ENCODE results near the gene PON2.

The PON2 gene

DNA sequence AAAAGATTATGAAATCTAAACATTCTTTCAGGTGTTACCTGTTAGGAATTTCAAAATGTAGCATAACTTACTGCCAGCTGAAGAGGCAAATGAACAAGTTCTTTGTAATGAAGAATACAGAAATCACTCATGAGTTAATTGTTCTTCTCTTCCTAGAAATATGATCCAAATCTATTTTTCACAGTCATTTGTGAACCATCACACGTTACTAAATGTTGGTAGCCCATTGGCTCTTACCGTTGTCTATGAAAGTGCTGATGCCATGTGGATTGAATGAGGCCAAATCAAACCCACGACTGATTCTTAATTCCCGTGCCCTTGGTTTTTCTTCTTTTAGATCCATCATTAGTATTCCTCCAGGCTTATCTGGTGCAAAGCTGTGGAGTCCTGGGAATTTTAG, 22.8 kb downstream of the PON2 start:
- no peaks in the 10 kb centered on the region for H3K36me3 ChIP-seq (ENCODE audit: control insufficient read depth, insufficient read depth, low read length)
- no peak overlapping the region for H3K9ac ChIP-seq (ENCODE audit: low read length)
- H3K27ac ChIP-seq (ENCODE audit: low read depth, low read length) = no peak overlapping the region
- H3K4me1 ChIP-seq (ENCODE audit: control insufficient read depth, insufficient read depth, low read length) = peaks cover 4% of the 10 kb centered on the region
- no peak overlapping the region for H3K4me3 ChIP-seq (ENCODE audit: low read length)
- no peaks in the 10 kb centered on the region for H3K27me3 ChIP-seq (ENCODE audit: control insufficient read depth, insufficient read depth, low read length)

DNA sequence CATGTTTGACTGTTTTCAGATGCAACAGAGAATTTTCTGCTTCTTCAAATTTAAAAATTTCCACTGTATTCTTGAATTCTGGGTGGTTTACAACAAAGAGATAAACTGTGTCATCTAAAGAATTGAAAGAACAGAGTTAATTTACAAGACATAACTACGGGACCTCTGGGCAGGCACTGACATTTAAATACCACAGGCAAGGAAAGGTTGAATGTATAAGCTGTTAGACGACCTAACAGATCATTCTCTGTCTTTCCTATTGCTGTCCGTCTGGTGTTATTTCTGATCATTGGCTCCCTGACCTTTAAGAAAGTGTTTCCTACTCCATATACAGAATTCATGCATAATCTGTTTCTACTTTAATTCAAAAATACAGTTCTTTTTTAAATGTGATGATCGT, 23.2 kb downstream of the PON2 start:
- H3K27ac ChIP-seq (ENCODE audit: low read depth, low read length) = no peak overlapping the region
- no peak overlapping the region for H3K4me3 ChIP-seq (ENCODE audit: low read length)
- H3K36me3 ChIP-seq (ENCODE audit: control insufficient read depth, insufficient read depth, low read length) = peaks cover under 1% of the 10 kb centered on the region
- peaks cover 4% of the 10 kb centered on the region for H3K4me1 ChIP-seq (ENCODE audit: control insufficient read depth, insufficient read depth, low read length)
- no peaks in the 10 kb centered on the region for H3K27me3 ChIP-seq (ENCODE audit: control insufficient read depth, insufficient read depth, low read length)
- no peak overlapping the region for H3K9ac ChIP-seq (ENCODE audit: low read length)

DNA sequence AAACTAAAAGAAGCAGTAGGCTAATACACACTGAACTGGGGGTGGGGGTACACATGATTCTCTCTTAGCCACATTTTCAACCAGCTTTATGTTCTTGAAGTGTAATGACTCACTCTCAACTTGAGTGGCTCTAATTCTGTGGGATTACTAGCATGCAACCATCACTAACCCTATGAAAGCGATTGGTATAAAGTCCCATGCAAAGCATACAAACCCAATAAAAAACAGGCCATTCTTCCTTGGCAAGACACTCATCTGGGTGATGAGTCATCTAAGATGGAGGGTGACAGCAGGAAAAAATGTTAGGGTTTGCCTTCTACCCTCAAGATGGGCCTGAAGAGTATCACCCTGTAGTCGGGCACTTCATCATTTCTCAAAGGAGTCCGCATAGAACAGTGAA, 23.8 kb downstream of the PON2 start:
- peaks cover 3% of the 10 kb centered on the region for H3K36me3 ChIP-seq (ENCODE audit: control insufficient read depth, insufficient read depth, low read length)
- H3K4me3 ChIP-seq (ENCODE audit: low read length) = no peak overlapping the region
- H3K27me3 ChIP-seq (ENCODE audit: control insufficient read depth, insufficient read depth, low read length) = no peaks in the 10 kb centered on the region

DNA sequence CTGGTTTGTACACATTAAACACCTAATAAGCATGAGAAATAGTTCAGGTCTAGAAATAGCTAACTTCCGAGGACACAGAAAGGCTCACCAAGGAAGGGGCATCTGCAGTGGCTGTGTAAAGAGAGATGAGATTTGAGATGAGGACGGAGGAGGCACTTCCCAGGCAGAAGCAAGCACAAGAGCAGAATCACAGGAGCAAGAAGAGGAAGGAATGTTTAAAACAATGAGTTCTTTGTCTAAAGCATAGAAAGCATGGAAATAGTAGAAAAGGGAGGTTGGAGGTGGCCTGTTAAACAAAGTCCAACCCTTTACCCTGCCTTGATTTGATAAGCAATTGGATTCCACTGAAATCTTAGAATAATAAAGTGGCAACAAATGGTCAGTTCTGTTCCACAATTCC, 27.1 kb downstream of the PON2 start:
- Histone ChIP-seq H3K27me3 (ENCODE audit: control insufficient read depth, insufficient read depth, low read length) (no peaks in the 10 kb centered on the region), H3K4me3 (ENCODE audit: low read length) (no peak overlapping the region), H3K9ac (ENCODE audit: low read length) (no peak overlapping the region), H3K4me1 (ENCODE audit: control insufficient read depth, insufficient read depth, low read length) (no peaks in the 10 kb centered on the region), H3K36me3 (ENCODE audit: control insufficient read depth, insufficient read depth, low read length) (peaks cover 5% of the 10 kb centered on the region), H3K27ac (ENCODE audit: low read depth, low read length) (no peak overlapping the region)

More for the DNA sequence above, 23.8 kb downstream of the PON2 start:
- no peak overlapping the region for H3K27ac ChIP-seq (ENCODE audit: low read depth, low read length)
- H3K4me1 ChIP-seq (ENCODE audit: control insufficient read depth, insufficient read depth, low read length) = no peaks in the 10 kb centered on the region
- no peak overlapping the region for H3K9ac ChIP-seq (ENCODE audit: low read length)

DNA sequence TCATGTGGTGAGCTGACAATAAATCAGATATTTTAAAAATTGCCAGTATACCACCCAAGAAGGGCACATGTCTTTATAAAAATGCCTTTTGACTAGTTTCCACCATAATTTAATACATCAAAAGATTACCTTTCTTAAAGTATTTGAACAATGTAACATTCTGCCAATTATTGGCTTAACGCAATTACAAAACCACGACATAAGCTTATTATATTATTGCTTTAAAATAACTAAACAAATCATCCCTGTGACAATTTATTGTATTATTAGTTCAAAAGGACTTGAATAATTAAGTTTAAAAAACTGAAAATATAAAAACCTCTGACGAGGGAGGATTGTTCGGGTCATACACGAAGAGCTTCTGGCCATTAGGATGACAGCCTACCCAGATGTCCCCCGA, 29.0 kb downstream of the PON2 start:
- H3K27me3 ChIP-seq (ENCODE audit: control insufficient read depth, insufficient read depth, low read length) = no peaks in the 10 kb centered on the region
- no peak overlapping the region for H3K27ac ChIP-seq (ENCODE audit: low read depth, low read length)
- H3K4me1 ChIP-seq (ENCODE audit: control insufficient read depth, insufficient read depth, low read length) = no peaks in the 10 kb centered on the region
- H3K36me3 ChIP-seq (ENCODE audit: control insufficient read depth, insufficient read depth, low read length) = peaks cover 5% of the 10 kb centered on the region
- no peak overlapping the region for H3K4me3 ChIP-seq (ENCODE audit: low read length)
- H3K9ac ChIP-seq (ENCODE audit: low read length) = no peak overlapping the region

DNA sequence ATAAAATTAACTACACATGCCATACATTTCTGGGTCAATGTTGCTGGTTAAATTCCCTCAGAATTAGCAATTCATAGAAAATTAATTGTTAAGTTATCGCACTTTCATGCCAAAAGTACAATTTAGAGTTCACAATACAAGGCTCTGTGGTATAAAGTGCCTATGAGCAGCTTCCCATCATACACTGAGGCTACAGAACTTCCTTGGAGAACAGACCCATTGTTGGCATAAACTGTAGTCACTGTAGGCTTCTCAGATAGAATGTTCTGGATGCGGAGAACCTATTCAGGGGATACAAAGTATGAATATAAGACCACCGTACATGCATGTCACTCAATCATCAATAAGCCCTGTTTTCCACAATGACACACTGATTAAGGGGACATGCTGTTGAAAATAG, 29.6 kb downstream of the PON2 start:
- no peaks in the 10 kb centered on the region for H3K4me1 ChIP-seq (ENCODE audit: control insufficient read depth, insufficient read depth, low read length)
- H3K4me3 ChIP-seq (ENCODE audit: low read length) = no peak overlapping the region

DNA sequence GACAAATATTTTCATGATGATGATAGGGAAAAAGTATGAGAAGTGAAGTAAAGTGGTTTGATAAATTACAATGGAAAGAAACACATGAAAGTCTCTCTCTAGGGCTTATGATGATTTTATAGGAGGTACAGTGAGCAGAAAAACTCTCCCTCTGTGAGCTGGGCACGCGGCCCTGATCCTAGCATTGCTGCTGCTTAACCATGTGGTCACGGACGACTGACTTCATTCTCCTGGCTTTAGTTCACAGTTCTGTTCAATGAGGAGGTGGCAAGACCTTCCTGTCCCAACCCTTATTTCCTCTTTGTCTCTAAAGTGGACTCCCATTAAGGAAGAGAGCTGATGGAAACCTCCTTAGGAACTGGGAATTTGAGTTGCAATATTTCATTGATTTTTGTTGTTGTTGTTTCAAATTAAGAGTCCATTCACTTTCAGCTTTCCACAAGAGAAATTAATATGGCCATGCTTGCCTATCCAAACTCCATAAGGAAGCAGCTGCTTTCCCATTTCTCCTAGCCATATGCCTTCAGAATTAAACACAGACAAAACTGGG, 30.4 kb downstream of the PON2 start:
- H3K9ac ChIP-seq (ENCODE audit: low read length) = no peak overlapping the region
- peaks cover 5% of the 10 kb centered on the region for H3K36me3 ChIP-seq (ENCODE audit: control insufficient read depth, insufficient read depth, low read length)
- H3K4me3 ChIP-seq (ENCODE audit: low read length) = no peak overlapping the region
- no peaks in the 10 kb centered on the region for H3K4me1 ChIP-seq (ENCODE audit: control insufficient read depth, insufficient read depth, low read length)
- H3K27ac ChIP-seq (ENCODE audit: low read depth, low read length) = no peak overlapping the region
- H3K27me3 ChIP-seq (ENCODE audit: control insufficient read depth, insufficient read depth, low read length) = no peaks in the 10 kb centered on the region

More for the DNA sequence above, 29.6 kb downstream of the PON2 start:
- peaks cover 5% of the 10 kb centered on the region for H3K36me3 ChIP-seq (ENCODE audit: control insufficient read depth, insufficient read depth, low read length)
- no peak overlapping the region for H3K9ac ChIP-seq (ENCODE audit: low read length)
- no peaks in the 10 kb centered on the region for H3K27me3 ChIP-seq (ENCODE audit: control insufficient read depth, insufficient read depth, low read length)
- H3K27ac ChIP-seq (ENCODE audit: low read depth, low read length) = no peak overlapping the region

DNA sequence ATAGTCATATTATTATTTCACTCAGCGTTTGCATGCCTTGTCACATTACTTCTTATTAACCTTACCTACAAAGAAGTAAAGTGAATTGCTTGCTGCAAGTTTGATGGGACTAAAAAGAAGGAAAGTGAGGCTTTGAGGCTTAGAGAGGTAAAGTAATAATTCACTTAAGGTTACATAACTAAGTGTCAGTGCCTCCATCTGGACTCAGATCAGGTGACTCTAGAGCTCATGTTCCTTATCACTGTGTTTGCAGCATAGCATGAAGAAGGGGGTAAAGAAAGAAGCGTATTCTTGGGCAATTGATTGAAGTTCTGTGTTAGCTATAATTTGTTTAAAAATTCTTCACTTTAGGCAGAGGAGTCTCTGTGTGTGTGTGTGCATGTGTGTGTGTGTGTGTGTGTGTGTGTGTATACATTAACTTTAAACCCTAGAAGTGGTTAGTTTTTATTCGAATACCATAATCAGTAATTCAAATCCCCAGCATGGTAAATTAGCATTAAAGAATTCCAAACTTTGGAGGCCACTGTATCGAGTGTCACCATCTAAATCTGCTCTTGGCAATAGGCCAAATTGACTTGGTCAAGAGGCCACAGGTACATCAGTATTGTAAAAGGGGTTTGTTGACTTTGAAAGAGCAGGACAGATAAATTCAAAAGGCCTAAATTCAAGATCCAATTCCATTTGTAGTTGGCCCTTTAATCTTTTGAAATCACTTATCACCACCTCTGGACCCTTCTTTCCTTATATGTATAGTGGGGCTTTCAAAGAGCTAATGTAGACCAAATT, 36.5 kb downstream of the PON2 start:
- Histone ChIP-seq H3K9ac (ENCODE audit: low read length) (no peak overlapping the region), H3K4me1 (ENCODE audit: control insufficient read depth, insufficient read depth, low read length) (peaks cover 2% of the 10 kb centered on the region), H3K4me3 (ENCODE audit: low read length) (no peak overlapping the region), H3K27ac (ENCODE audit: low read depth, low read length) (no peak overlapping the region), H3K36me3 (ENCODE audit: control insufficient read depth, insufficient read depth, low read length) (peaks cover 2% of the 10 kb centered on the region), H3K27me3 (ENCODE audit: control insufficient read depth, insufficient read depth, low read length) (no peaks in the 10 kb centered on the region)

DNA sequence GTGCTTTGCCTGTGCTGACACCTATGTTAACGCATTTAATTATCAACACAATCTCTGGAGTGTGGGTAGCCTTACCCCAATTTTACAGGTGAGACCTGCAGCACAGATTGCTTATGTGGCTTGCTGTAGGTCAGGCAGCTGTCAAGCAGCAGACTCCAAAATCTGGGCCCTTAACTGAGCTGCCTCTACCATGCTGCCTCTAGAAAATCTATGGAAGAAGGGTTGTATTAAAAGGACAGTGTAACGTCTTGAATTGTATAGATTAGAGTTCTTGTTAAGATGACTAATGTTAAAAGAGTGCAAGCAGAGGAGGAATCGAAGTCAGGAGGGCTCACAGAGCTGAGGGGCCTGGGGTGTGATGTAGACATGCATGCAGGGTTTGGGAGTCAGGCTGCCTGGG, 37.4 kb downstream of the PON2 start:
- Histone ChIP-seq H3K9ac (ENCODE audit: low read length) (no peak overlapping the region), H3K27ac (ENCODE audit: low read depth, low read length) (no peak overlapping the region), H3K36me3 (ENCODE audit: control insufficient read depth, insufficient read depth, low read length) (no peaks in the 10 kb centered on the region), H3K4me1 (ENCODE audit: control insufficient read depth, insufficient read depth, low read length) (peaks cover 2% of the 10 kb centered on the region), H3K27me3 (ENCODE audit: control insufficient read depth, insufficient read depth, low read length) (no peaks in the 10 kb centered on the region), H3K4me3 (ENCODE audit: low read length) (peak overlapping the region; percentile 46)

DNA sequence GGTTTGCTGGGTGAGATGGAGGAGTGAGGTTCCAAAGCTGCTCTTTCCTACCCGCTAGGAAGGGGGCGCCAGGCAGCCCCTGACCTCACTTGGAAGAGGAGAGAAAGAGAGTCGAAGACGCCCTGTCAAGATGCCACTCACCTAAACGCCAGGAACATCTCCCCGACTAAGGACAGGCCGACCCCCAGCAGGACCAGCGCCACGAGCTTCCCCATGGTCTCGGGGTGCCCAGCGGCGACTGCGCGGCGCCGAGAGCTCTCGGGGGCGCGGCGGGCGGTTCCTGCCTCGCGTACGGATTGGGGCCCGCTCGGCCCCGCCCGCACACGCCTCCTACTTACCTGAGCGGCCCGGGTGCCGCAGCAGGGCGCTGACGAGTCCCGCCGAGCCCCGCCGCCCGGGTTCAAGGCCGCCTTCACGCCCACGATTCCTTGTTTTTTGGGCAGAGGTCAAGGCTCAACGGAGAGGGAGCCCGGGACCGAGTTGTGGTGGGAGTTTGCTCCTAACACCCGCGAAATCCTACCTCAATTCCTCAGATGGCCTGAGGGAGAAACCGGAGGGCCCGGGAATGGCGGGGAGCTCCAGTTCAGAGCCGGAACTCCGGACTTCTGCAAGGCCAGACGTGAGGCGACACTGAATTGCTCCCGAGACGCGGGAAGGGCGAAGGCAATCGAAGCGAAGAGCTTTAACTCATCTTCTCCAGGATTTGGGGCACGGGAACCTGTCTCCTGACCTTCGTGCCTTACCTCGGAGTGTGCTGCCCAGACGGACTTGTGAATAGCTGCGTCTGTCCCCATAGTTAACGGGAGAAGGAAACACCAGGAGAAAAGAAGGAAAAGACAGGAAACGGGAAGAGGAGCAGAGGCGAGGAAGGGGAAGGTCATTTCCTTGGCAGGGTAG, 38.4 kb downstream of the PON2 start, which contains the start of gene PON3:
Gene PON3 (minus strand): TSS at position 240 of the 897 bp plus-strand sequence. CDS start 25 bp downstream, at position 215.
- Histone ChIP-seq H3K27me3 (ENCODE audit: control insufficient read depth, insufficient read depth, low read length) (no peaks in the 10 kb centered on the region), H3K4me1 (ENCODE audit: control insufficient read depth, insufficient read depth, low read length) (peaks cover 2% of the 10 kb centered on the region), H3K36me3 (ENCODE audit: control insufficient read depth, insufficient read depth, low read length) (no peaks in the 10 kb centered on the region), H3K4me3 (ENCODE audit: low read length) (peak within 1 kb of the TSS; percentile 46), H3K9ac (ENCODE audit: low read length) (peak within 1 kb of the TSS; percentile 58), H3K27ac (ENCODE audit: low read depth, low read length) (no peak within 1 kb of the TSS)

DNA sequence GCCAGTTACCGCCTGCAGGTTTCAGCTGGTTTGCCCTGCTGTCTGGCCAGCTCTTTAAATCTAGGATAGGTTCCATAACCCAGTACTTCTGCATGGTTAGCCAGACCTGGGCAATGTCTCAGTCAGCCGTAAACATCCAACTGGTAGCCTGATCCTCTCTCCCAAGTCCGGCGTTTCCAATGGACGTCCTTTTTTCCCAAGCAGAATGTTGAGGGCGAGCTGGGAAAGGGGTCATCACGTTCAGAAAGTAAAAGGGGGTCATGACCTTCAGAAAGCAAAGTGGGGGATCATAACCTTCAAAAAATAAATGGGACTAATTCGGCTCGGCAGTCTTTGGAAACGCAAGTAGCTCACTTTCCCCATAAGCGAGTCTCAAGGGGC, 39.1 kb downstream of the PON2 start:
- H3K27me3 ChIP-seq (ENCODE audit: control insufficient read depth, insufficient read depth, low read length) = no peaks in the 10 kb centered on the region
- no peak overlapping the region for H3K27ac ChIP-seq (ENCODE audit: low read depth, low read length)
- H3K4me1 ChIP-seq (ENCODE audit: control insufficient read depth, insufficient read depth, low read length) = peaks cover 2% of the 10 kb centered on the region
- H3K9ac ChIP-seq (ENCODE audit: low read length) = no peak overlapping the region
- peak overlapping the region; percentile 46 for H3K4me3 ChIP-seq (ENCODE audit: low read length)
- no peaks in the 10 kb centered on the region for H3K36me3 ChIP-seq (ENCODE audit: control insufficient read depth, insufficient read depth, low read length)

DNA sequence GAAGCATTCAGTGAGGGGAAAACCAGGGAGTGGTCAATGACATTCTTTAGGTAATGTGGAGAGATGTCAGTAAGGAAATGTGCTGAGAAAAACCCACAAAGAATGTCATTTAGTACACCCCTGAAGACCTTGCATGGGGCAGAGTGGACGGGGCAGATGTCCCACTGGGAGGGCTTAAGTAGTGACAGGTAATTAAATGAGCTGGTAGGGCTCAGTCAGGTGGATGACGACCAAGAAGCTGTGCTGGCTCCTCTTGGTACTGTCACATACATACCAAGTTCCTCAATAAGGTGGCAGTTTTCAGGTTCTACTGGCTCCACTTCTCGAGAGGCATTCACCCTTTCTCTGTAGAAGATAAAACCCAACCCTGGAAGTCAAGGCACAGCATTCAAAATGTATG, 40.5 kb downstream of the PON2 start:
- Histone ChIP-seq H3K36me3 (ENCODE audit: control insufficient read depth, insufficient read depth, low read length) (no peaks in the 10 kb centered on the region), H3K4me1 (ENCODE audit: control insufficient read depth, insufficient read depth, low read length) (peaks cover 2% of the 10 kb centered on the region), H3K27me3 (ENCODE audit: control insufficient read depth, insufficient read depth, low read length) (no peaks in the 10 kb centered on the region), H3K9ac (ENCODE audit: low read length) (no peak overlapping the region), H3K27ac (ENCODE audit: low read depth, low read length) (no peak overlapping the region), H3K4me3 (ENCODE audit: low read length) (no peak overlapping the region)

Data from rectal smooth muscle tissue (tissue), 1 donor.